PC-9 (cell line): ENCODE data around the gene PIK3C2G.

Source experiments
- CTCF ChIP-seq: fragments of 200-600 bp; sonication (generic); conservative IDR thresholded peaks from 2 replicates; pipeline ENCODE4 v1.6.1; 2017; ENCODE audit warnings: mixed run types, antibody characterized with exemption, mild to moderate bottlenecking, moderate library complexity
- EZH2 ChIP-seq: fragments of 200-600 bp; sonication (generic); IDR thresholded peaks from 2 replicates; pipeline ENCODE4 v1.8.0; 2017; ENCODE audit warnings: antibody characterized with exemption, low read depth

GRCh38 chr12:18658829-18659228, 397.5 kb downstream of the PIK3C2G start:
- no peak for TF ChIP-seq CTCF
- no peak for TF ChIP-seq EZH2
